Measurements from ENCODE around the gene FMN1. TPM values are rescaled to one million over a fixed set of nuclear protein-coding genes. Genes with fewer than 3 reads are reported as not detected.

Gene FMN1
- polyA plus RNA-seq, 3 donors = 0.28 to 3.7 (median 0.34) TPM

GRCh38 chr15:32823750-32824149 is 370.8 kb downstream of the FMN1 start:
- H3K36me3 ChIP-seq (replicated peaks in 1 of 2; ENCODE audit: control insufficient read depth in 1 of 2, insufficient read depth in 2 of 2, low read length in 2 of 2) = no peaks in the 10 kb centered on the region
- H3K4me2 ChIP-seq (replicated peaks; ENCODE audit: extremely low read depth, low read length, poor library complexity, severe bottlenecking) = no peak overlapping the region
- no peaks in the 10 kb centered on the region for H3K4me1 Mint-ChIP-seq
- H3K9me3 Mint-ChIP-seq = peaks cover 0 to 7% (median 3%) of the 10 kb centered on the region in 7 donors
- WGBS (ENCODE audit: insufficient coverage) = 90% methylated on average over 2 of the region's 4 CpGs
- no peak overlapping the region for H3K9ac ChIP-seq (ENCODE audit: insufficient read depth, low read length, poor library complexity, severe bottlenecking)
- H3K27ac Mint-ChIP-seq = no peak overlapping the region
- H3K79me2 ChIP-seq (ENCODE audit: insufficient read depth, low read length) = no peaks in the 10 kb centered on the region
- H3K27ac ChIP-seq (ENCODE audit: low read depth in 1 of 2, low read length in 2 of 2) = no peak overlapping the region
- H3K27me3 Mint-ChIP-seq (ENCODE audit: low read depth in 3 of 3) = peaks cover 0 to 3% (median 3%) of the 10 kb centered on the region in 3 donors
- H3K36me3 Mint-ChIP-seq = peaks cover 0 to 7% of the 10 kb centered on the region in 2 donors
- H4K20me1 ChIP-seq (ENCODE audit: insufficient read depth, low read length) = no peaks in the 10 kb centered on the region
- no peak overlapping the region for H3K4me3 ChIP-seq (replicated peaks in 1 of 3; ENCODE audit: low read depth in 2 of 3, low read length in 3 of 3)
- TF ChIP-seq, protein P1, sequence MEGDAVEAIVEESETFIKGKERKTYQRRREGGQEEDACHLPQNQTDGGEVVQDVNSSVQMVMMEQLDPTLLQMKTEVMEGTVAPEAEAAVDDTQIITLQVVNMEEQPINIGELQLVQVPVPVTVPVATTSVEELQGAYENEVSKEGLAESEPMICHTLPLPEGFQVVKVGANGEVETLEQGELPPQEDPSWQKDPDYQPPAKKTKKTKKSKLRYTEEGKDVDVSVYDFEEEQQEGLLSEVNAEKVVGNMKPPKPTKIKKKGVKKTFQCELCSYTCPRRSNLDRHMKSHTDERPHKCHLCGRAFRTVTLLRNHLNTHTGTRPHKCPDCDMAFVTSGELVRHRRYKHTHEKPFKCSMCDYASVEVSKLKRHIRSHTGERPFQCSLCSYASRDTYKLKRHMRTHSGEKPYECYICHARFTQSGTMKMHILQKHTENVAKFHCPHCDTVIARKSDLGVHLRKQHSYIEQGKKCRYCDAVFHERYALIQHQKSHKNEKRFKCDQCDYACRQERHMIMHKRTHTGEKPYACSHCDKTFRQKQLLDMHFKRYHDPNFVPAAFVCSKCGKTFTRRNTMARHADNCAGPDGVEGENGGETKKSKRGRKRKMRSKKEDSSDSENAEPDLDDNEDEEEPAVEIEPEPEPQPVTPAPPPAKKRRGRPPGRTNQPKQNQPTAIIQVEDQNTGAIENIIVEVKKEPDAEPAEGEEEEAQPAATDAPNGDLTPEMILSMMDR (IDR thresholded peaks at IDR 0.05) = no peak
- DNase-seq = no peak
- H3K27me3 ChIP-seq (ENCODE audit: control insufficient read depth in 2 of 2, insufficient read depth in 2 of 2, low read length in 2 of 2) = no peaks in the 10 kb centered on the region
- H2AFZ ChIP-seq (ENCODE audit: insufficient read depth, low read depth, low read length, poor library complexity, severe bottlenecking) = no peak overlapping the region
- no peaks in the 10 kb centered on the region for H3K9me3 ChIP-seq (replicated peaks in 1 of 2; ENCODE audit: control insufficient read depth in 1 of 2, insufficient read depth in 1 of 2, low read length in 2 of 2)
- no peak overlapping the region for H3K4me3 Mint-ChIP-seq
- intact Hi-C loops (cut with micrococcal nuclease) = no loop called here
- H3K4me1 ChIP-seq (ENCODE audit: control insufficient read depth in 1 of 2, insufficient read depth in 2 of 2, low read length in 2 of 2) = no peaks in the 10 kb centered on the region

DNA sequence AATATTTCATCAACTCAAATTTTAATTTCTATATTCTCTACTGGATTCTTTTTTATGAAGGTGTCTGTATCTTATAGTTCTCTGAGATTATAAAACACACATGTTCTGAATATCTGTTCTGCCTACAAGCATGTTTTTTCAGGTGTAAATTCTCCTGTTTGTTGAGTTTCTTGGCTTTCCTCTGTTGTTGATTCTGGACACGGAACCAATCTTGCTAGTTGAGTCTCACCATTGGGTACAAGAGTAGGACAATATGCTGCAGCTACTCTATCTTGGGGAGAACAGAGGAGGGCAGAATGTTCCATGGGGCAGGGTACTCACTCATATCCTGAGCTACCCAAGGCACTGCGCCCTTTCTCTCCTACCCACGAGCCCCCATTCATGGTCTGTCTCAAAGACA is 371.8 kb downstream of the FMN1 start:
- no peak overlapping the region for H3K27ac ChIP-seq (ENCODE audit: low read depth in 1 of 2, low read length in 2 of 2)
- no peaks in the 10 kb centered on the region for H3K27me3 ChIP-seq (ENCODE audit: control insufficient read depth in 2 of 2, insufficient read depth in 2 of 2, low read length in 2 of 2)
- H4K20me1 ChIP-seq (ENCODE audit: insufficient read depth, low read length) = no peaks in the 10 kb centered on the region
- no peak overlapping the region for H3K4me3 ChIP-seq (replicated peaks in 1 of 3; ENCODE audit: low read depth in 2 of 3, low read length in 3 of 3)
- no peak overlapping the region for H3K4me2 ChIP-seq (replicated peaks; ENCODE audit: extremely low read depth, low read length, poor library complexity, severe bottlenecking)
- no peaks in the 10 kb centered on the region for H3K9me3 ChIP-seq (replicated peaks in 1 of 2; ENCODE audit: control insufficient read depth in 1 of 2, insufficient read depth in 1 of 2, low read length in 2 of 2)
- no peak overlapping the region for H3K9ac ChIP-seq (ENCODE audit: insufficient read depth, low read length, poor library complexity, severe bottlenecking)
- Mint-ChIP-seq H3K4me1 (no peaks in the 10 kb centered on the region), H3K9me3 (peaks cover 0 to 7% (median 2%) of the 10 kb centered on the region in 7 donors), H3K27me3 (ENCODE audit: low read depth in 3 of 3) (peaks cover 0 to 3% (median 3%) of the 10 kb centered on the region in 3 donors), H3K36me3 (peaks cover 0 to 4% of the 10 kb centered on the region in 2 donors), H3K27ac (no peak overlapping the region), H3K4me3 (no peak overlapping the region)
- H2AFZ ChIP-seq (ENCODE audit: insufficient read depth, low read depth, low read length, poor library complexity, severe bottlenecking) = no peak overlapping the region
- TF ChIP-seq, protein P1 (IDR thresholded peaks at IDR 0.05) = no peak
- WGBS (ENCODE audit: insufficient coverage) = 100% methylated on average over 1 of the region's 3 CpGs
- no peak for DNase-seq
- no peaks in the 10 kb centered on the region for H3K79me2 ChIP-seq (ENCODE audit: insufficient read depth, low read length)
- intact Hi-C loops (cut with micrococcal nuclease) = no loop called here
- H3K4me1 ChIP-seq (ENCODE audit: control insufficient read depth in 1 of 2, insufficient read depth in 2 of 2, low read length in 2 of 2) = no peaks in the 10 kb centered on the region
- no peaks in the 10 kb centered on the region for H3K36me3 ChIP-seq (replicated peaks in 1 of 2; ENCODE audit: control insufficient read depth in 1 of 2, insufficient read depth in 2 of 2, low read length in 2 of 2)
